ENCODE measurements around the gene TTC23L.

DNA sequence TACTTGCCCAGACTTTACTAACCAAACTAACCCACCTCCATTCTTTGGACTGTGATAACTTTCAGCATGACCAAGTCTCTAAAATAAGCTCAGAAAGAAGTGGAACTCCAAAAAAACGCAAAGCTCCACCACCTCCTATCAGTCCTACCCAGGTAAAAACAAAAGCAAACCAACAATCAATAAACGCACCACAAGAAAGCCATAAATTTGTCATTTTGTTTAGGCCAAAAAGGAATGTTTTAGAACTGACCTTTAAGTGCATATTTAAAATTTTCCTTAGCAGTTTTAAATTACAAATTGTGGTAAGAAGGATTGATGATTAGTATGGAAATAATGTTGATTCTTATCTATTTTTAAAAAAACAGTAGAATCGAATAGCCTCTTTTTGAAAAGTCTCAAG, 25.5 kb upstream of the TTC23L start:
- TF ChIP-seq, protein P1, sequence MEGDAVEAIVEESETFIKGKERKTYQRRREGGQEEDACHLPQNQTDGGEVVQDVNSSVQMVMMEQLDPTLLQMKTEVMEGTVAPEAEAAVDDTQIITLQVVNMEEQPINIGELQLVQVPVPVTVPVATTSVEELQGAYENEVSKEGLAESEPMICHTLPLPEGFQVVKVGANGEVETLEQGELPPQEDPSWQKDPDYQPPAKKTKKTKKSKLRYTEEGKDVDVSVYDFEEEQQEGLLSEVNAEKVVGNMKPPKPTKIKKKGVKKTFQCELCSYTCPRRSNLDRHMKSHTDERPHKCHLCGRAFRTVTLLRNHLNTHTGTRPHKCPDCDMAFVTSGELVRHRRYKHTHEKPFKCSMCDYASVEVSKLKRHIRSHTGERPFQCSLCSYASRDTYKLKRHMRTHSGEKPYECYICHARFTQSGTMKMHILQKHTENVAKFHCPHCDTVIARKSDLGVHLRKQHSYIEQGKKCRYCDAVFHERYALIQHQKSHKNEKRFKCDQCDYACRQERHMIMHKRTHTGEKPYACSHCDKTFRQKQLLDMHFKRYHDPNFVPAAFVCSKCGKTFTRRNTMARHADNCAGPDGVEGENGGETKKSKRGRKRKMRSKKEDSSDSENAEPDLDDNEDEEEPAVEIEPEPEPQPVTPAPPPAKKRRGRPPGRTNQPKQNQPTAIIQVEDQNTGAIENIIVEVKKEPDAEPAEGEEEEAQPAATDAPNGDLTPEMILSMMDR (IDR thresholded peaks at IDR 0.05; ENCODE audit: low read length) = no peak
- no peak for TF ChIP-seq EZH2 (optimal IDR thresholded peaks at IDR 0.05; ENCODE audit: low read depth, low read length)

Measured in MM.1S (cell line).